ENCODE data around the gene HLA-DRA. TPM values are rescaled to one million over a fixed set of nuclear protein-coding genes. Genes with fewer than 3 reads are reported as not detected.

HLA-DRA gene
- total and polyA plus RNA-seq, 2 of the 8 experiments (the other 6 are each of a cell fraction or from before 2014, with no cell fraction given), result 5.0 to 6.2 TPM

- no peak for TF ChIP-seq HDAC2 (IDR thresholded peaks at IDR 0.05; ENCODE audit: borderline replicate concordance in 1 of 2, low read depth in 2 of 2, low read length in 2 of 2)
These were observed 548 bp upstream of the HLA-DRA start (continued) for GRCh38 chr6:32439139-32439538.

Measured in H1 (cell line).